NT2/D1 (cell line): ENCODE data around the gene PPIL4.

Experiments
- DNase-seq: peaks from one replicate; pipeline ENCODE4 v3.0.0-alpha.2; 2011; ENCODE audit warnings: low read depth, low spot score
- H3K27me3 ChIP-seq: 2 replicates; pipeline ENCODE4 v1.6.0; 2011; ENCODE audit warnings: mild to moderate bottlenecking; ENCODE audit not compliant: insufficient read length, insufficient read depth
- H3K36me3 ChIP-seq: 2 replicates; pipeline ENCODE4 v1.6.1; 2011; ENCODE audit warnings: mild to moderate bottlenecking, low read length, mixed read lengths; ENCODE audit not compliant: insufficient read depth, insufficient read length
- H3K4me1 ChIP-seq: 2 replicates; pipeline ENCODE4 v1.5.1; 2011; ENCODE audit not compliant: insufficient read depth, insufficient read length
- H3K4me3 ChIP-seq: 2 replicates; pipeline ENCODE4 v1.5.1; 2011; ENCODE audit warnings: low read depth; ENCODE audit not compliant: insufficient read length
- H3K9ac ChIP-seq: 2 replicates; pipeline ENCODE4 v1.6.0; 2011; ENCODE audit warnings: low read depth; ENCODE audit not compliant: insufficient read length
- H3K9me3 ChIP-seq: 2 replicates; pipeline ENCODE4 v1.5.1; 2011; ENCODE audit warnings: mild to moderate bottlenecking, low read length; ENCODE audit not compliant: insufficient read depth
- SUZ12 ChIP-seq: IDR thresholded peaks from 2 replicates; pipeline ENCODE4 v1.6.1; 2011; ENCODE audit not compliant: insufficient read length, insufficient read depth; ENCODE audit errors: extremely low read depth
- YY1 ChIP-seq: IDR thresholded peaks from 2 replicates; pipeline ENCODE4 v1.6.1; 2011; ENCODE audit not compliant: insufficient read length, insufficient read depth
- ZNF274 ChIP-seq: IDR thresholded peaks from 2 replicates; pipeline ENCODE4 v1.6.1; 2011; ENCODE audit warnings: mild to moderate bottlenecking, low read depth, low read length

The PPIL4 gene

GRCh38 chr6:149455031-149455732 lies 90.7 kb downstream of the PPIL4 start:
- H3K27me3 ChIP-seq, result peaks cover 25% of the 10 kb centered on the region
- TF ChIP-seq YY1, result no peak
- no peak for TF ChIP-seq SUZ12
- no peak for TF ChIP-seq ZNF274

More at GRCh38 chr6:149455031-149455732, 90.7 kb downstream of the PPIL4 start:
- Histone ChIP-seq H3K4me3 (no peak overlapping the region), H3K9me3 (no peaks in the 10 kb centered on the region), H3K36me3 (no peaks in the 10 kb centered on the region), H3K4me1 (no peaks in the 10 kb centered on the region), H3K9ac (no peak overlapping the region)
- no peak for DNase-seq
